ENCODE data around the gene CYSTM1. TPM values are rescaled to one million over a fixed set of nuclear protein-coding genes. Genes with fewer than 3 reads are reported as not detected.

The CYSTM1 gene
- total and polyA plus RNA-seq, 4 donors, result 8.1 to 45.7 (median 23.4) TPM

GRCh38 chr5:140168371-140168770 lies 6.6 kb upstream of the CYSTM1 start:
- Histone ChIP-seq H3K9ac (ENCODE audit: low read depth in 1 of 2, low read length in 2 of 2) (no peak overlapping the region), H3K27ac (ENCODE audit: low read depth in 1 of 2, low read length in 2 of 2) (no peak overlapping the region), H3K4me1 (ENCODE audit: control insufficient read depth in 4 of 4, insufficient read depth in 4 of 4, low read length in 3 of 4) (peaks cover 2 to 13% (median 8%) of the 10 kb centered on the region in 4 donors), H3K36me3 (ENCODE audit: control insufficient read depth in 4 of 4, insufficient read depth in 3 of 4, low read depth in 1 of 4, low read length in 3 of 4) (no peaks in the 10 kb centered on the region), H3K4me3 (ENCODE audit: low read depth in 1 of 3, low read length in 3 of 3) (no peak overlapping the region), H3K27me3 (ENCODE audit: control insufficient read depth in 4 of 4, insufficient read depth in 4 of 4, low read length in 3 of 4) (no peaks in the 10 kb centered on the region), H3K9me3 (ENCODE audit: control insufficient read depth in 4 of 4, low read length in 3 of 4) (no peaks in the 10 kb centered on the region)
- WGBS, result 99% methylated on average over 2 of the region's 2 CpGs
- TF ChIP-seq FOXA2 (IDR thresholded peaks at IDR 0.05) (no peak), RAD21 (IDR thresholded peaks at IDR 0.05) (no peak), SP1 (IDR thresholded peaks at IDR 0.05) (no peak)
- TF ChIP-seq, protein P1, sequence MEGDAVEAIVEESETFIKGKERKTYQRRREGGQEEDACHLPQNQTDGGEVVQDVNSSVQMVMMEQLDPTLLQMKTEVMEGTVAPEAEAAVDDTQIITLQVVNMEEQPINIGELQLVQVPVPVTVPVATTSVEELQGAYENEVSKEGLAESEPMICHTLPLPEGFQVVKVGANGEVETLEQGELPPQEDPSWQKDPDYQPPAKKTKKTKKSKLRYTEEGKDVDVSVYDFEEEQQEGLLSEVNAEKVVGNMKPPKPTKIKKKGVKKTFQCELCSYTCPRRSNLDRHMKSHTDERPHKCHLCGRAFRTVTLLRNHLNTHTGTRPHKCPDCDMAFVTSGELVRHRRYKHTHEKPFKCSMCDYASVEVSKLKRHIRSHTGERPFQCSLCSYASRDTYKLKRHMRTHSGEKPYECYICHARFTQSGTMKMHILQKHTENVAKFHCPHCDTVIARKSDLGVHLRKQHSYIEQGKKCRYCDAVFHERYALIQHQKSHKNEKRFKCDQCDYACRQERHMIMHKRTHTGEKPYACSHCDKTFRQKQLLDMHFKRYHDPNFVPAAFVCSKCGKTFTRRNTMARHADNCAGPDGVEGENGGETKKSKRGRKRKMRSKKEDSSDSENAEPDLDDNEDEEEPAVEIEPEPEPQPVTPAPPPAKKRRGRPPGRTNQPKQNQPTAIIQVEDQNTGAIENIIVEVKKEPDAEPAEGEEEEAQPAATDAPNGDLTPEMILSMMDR (IDR thresholded peaks at IDR 0.05; ENCODE audit: low read depth, low read length, missing input control), result no peak
- DNase-seq (ENCODE audit: low spot score), result no peak

DNA sequence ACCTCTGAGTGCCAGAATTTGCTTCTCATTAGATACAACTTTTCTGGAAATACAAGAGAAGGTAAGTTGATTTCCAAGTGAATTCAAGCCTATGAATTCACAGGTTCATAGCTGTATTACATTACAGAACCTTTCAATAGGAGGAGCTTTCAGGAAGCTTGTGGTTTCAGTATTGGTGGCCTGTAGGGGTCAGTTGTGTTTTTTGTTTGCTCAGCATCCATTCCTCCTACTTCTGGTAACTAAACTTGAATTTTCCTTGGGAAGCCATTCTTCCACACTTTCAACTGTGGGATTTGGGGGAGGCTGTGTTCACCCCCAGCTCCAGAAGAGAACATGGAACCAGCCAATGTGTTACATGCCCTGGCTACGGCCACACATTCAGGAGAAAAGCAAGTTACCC lies 5.6 kb upstream of the CYSTM1 start:
- DNase-seq (ENCODE audit: low spot score), result no peak
- whole genome bisulfite sequencing, result 97% methylated on average over 1 of the region's 1 CpG
- H3K9me3 ChIP-seq (ENCODE audit: control insufficient read depth in 4 of 4, low read length in 3 of 4), result no peaks in the 10 kb centered on the region
- no peak overlapping the region for H3K9ac ChIP-seq (ENCODE audit: low read depth in 1 of 2, low read length in 2 of 2)
- H3K27me3 ChIP-seq (ENCODE audit: control insufficient read depth in 4 of 4, insufficient read depth in 4 of 4, low read length in 3 of 4), result no peaks in the 10 kb centered on the region
- peaks cover 3 to 14% (median 9%) of the 10 kb centered on the region in 4 donors for H3K4me1 ChIP-seq (ENCODE audit: control insufficient read depth in 4 of 4, insufficient read depth in 4 of 4, low read length in 3 of 4)
- TF ChIP-seq RAD21 (IDR thresholded peaks at IDR 0.05), result peak; percentile 31 to 39
- TF ChIP-seq RXRA (IDR thresholded peaks at IDR 0.05), result no peak
- TF ChIP-seq, protein P1 (IDR thresholded peaks at IDR 0.05; ENCODE audit: low read depth, low read length, missing input control), result peak; percentile 15
- TF ChIP-seq SP1 (IDR thresholded peaks at IDR 0.05), result no peak
- no peak overlapping the region for H3K27ac ChIP-seq (ENCODE audit: low read depth in 1 of 2, low read length in 2 of 2)
- H3K36me3 ChIP-seq (ENCODE audit: control insufficient read depth in 4 of 4, insufficient read depth in 3 of 4, low read depth in 1 of 4, low read length in 3 of 4), result no peaks in the 10 kb centered on the region
- H3K4me3 ChIP-seq (ENCODE audit: low read depth in 1 of 3, low read length in 3 of 3), result no peak overlapping the region

- H3K27me3 ChIP-seq (ENCODE audit: control insufficient read depth in 4 of 4, insufficient read depth in 4 of 4, low read length in 3 of 4), result no peaks in the 10 kb centered on the region
- H3K9ac ChIP-seq (ENCODE audit: low read depth in 1 of 2, low read length in 2 of 2), result no peak overlapping the region
- TF ChIP-seq FOXA2 (IDR thresholded peaks at IDR 0.05) (no peak), SP1 (IDR thresholded peaks at IDR 0.05) (no peak), GABPA (IDR thresholded peaks at IDR 0.05 in 1 of 2, conservative IDR thresholded peaks at IDR 0.05 in 1 of 2) (no peak), TAF1 (conservative IDR thresholded peaks at IDR 0.05) (no peak), MAX (IDR thresholded peaks at IDR 0.05) (no peak)
- no peak overlapping the region for H3K27ac ChIP-seq (ENCODE audit: low read depth in 1 of 2, low read length in 2 of 2)
- H3K4me3 ChIP-seq (ENCODE audit: low read depth in 1 of 3, low read length in 3 of 3), result no peak overlapping the region
- 48% methylated on average over 2 of the region's 2 CpGs for WGBS
- no peak for DNase-seq (ENCODE audit: low spot score)
- H3K9me3 ChIP-seq (ENCODE audit: control insufficient read depth in 4 of 4, low read length in 3 of 4), result no peaks in the 10 kb centered on the region
- no peaks in the 10 kb centered on the region for H3K36me3 ChIP-seq (ENCODE audit: control insufficient read depth in 4 of 4, insufficient read depth in 3 of 4, low read depth in 1 of 4, low read length in 3 of 4)
- H3K4me1 ChIP-seq (ENCODE audit: control insufficient read depth in 4 of 4, insufficient read depth in 4 of 4, low read length in 3 of 4), result peaks cover 0 to 10% (median 5%) of the 10 kb centered on the region in 4 donors
These were observed 2.5 kb upstream of the CYSTM1 start for GRCh38 chr5:140172483-140172882.
